Measurements from ENCODE around the gene PKD1L1.

DNA sequence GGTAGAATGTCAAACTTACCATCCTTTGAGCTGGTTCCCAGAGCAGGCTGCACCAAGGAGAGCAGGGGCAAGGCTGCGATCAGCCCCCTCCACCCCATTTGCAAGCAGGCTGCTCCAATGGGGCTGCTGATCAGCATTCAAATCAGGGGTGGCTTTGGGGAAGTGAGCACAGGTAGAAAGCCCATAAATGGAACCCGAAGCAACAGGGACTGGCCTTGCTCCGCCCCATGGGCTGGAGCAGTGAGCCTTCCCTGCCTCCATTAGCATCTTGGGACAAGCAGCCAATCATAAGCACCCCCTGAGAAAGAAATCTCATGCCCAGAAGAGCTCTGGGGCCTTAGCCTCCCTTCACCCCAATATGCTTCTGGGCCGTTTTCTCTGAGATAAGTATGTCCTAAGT lies 4.0 kb upstream of the PKD1L1 start:
- TF ChIP-seq CTCF (IDR thresholded peaks at IDR 0.05) (no peak), POLR2AphosphoS5 (IDR thresholded peaks at IDR 0.05) (no peak)

Measured in transverse colon (tissue), 4 donors.